ENCODE results near the gene PARK7.
"Not testable (repeated sequence)": the region's sequence is repeated elsewhere in the genome, so short reads cannot be mapped to it uniquely, and the experiment has no call there.

Gene PARK7

GRCh38 chr1:7922301-7922700 lies 39.2 kb upstream of the PARK7 start:
- Histone ChIP-seq H3K27ac (replicated peaks) (no peak overlapping the region), H3K27me3 (ENCODE audit: insufficient read depth, poor library complexity, severe bottlenecking) (no peaks in the 10 kb centered on the region), H3K4me3 (replicated peaks; ENCODE audit: insufficient read depth, low read length) (no peak overlapping the region)
- no peak for DNase-seq (ENCODE audit: low read depth in 1 of 2, low spot score in 1 of 2)
- TF ChIP-seq GABPA (IDR thresholded peaks at IDR 0.05; ENCODE audit: low read depth) = no peak
- no peak for TF ChIP-seq CTCF (IDR thresholded peaks at IDR 0.05; ENCODE audit: insufficient read depth, low read length)
- no peak for TF ChIP-seq POLR2AphosphoS5 (IDR thresholded peaks at IDR 0.05; ENCODE audit: low read depth)
- TF ChIP-seq REST (IDR thresholded peaks at IDR 0.05; ENCODE audit: insufficient replicate concordance, low read depth) = no peak
- no peak for TF ChIP-seq SPI1 (IDR thresholded peaks at IDR 0.05; ENCODE audit: borderline replicate concordance, low read depth)

GRCh38 chr1:7927061-7927460 lies 34.5 kb upstream of the PARK7 start:
- DNase-seq (ENCODE audit: low read depth in 1 of 2, low spot score in 1 of 2); H3K27me3 ChIP-seq (ENCODE audit: insufficient read depth, poor library complexity, severe bottlenecking); H3K4me3 ChIP-seq (replicated peaks; ENCODE audit: insufficient read depth, low read length); H3K27ac ChIP-seq (replicated peaks): not testable (repeated sequence)

GRCh38 chr1:7928247-7928646 lies 33.3 kb upstream of the PARK7 start:
- Histone ChIP-seq H3K27me3 (ENCODE audit: insufficient read depth, poor library complexity, severe bottlenecking) (no peaks in the 10 kb centered on the region), H3K4me3 (replicated peaks; ENCODE audit: insufficient read depth, low read length) (no peak overlapping the region), H3K27ac (replicated peaks) (no peak overlapping the region)
- no peak for DNase-seq (ENCODE audit: low read depth in 1 of 2, low spot score in 1 of 2)
- TF ChIP-seq GABPA (IDR thresholded peaks at IDR 0.05; ENCODE audit: low read depth) (no peak), POLR2AphosphoS5 (IDR thresholded peaks at IDR 0.05; ENCODE audit: low read depth) (no peak), CTCF (IDR thresholded peaks at IDR 0.05; ENCODE audit: insufficient read depth, low read length) (no peak), SPI1 (IDR thresholded peaks at IDR 0.05; ENCODE audit: borderline replicate concordance, low read depth) (no peak), REST (IDR thresholded peaks at IDR 0.05; ENCODE audit: insufficient replicate concordance, low read depth) (no peak)

- no peak for DNase-seq (ENCODE audit: low read depth in 1 of 2, low spot score in 1 of 2)
- Histone ChIP-seq H3K27ac (replicated peaks) (no peak overlapping the region), H3K4me3 (replicated peaks; ENCODE audit: insufficient read depth, low read length) (no peak overlapping the region), H3K27me3 (ENCODE audit: insufficient read depth, poor library complexity, severe bottlenecking) (no peaks in the 10 kb centered on the region)
- TF ChIP-seq POLR2AphosphoS5 (IDR thresholded peaks at IDR 0.05; ENCODE audit: low read depth) = no peak
- TF ChIP-seq REST (IDR thresholded peaks at IDR 0.05; ENCODE audit: insufficient replicate concordance, low read depth) = no peak
- TF ChIP-seq SPI1 (IDR thresholded peaks at IDR 0.05; ENCODE audit: borderline replicate concordance, low read depth) = no peak
- TF ChIP-seq CTCF (IDR thresholded peaks at IDR 0.05; ENCODE audit: insufficient read depth, low read length) = no peak
- no peak for TF ChIP-seq GABPA (IDR thresholded peaks at IDR 0.05; ENCODE audit: low read depth)
Measured at GRCh38 chr1:7929637-7930036, 31.9 kb upstream of the PARK7 start.
